Endometrial microvascular endothelial cells (primary cell): ENCODE measurements around the gene OTOG. TPM values are rescaled to one million over a fixed set of nuclear protein-coding genes. Genes with fewer than 3 reads are reported as not detected.
"Not testable (repeated sequence)": the region's sequence is repeated elsewhere in the genome, so short reads cannot be mapped to it uniquely, and the experiment has no call there.

Source experiments
- in situ Hi-C: cut with HindIII; loops from 2 replicates; pipeline ENCODE4 v1.10.0; 2017; ENCODE audit warnings: low sequenced_read_pairs, low pct_unique_long_range_greater_than_20kb; ENCODE audit errors: inconsistent ontology term
- total RNA-seq: library from RNA; depleted of rRNA; stranded (reverse); fragments of >200 nt; gene quantifications from one replicate; pipeline ENCODE4 v1.2.3, GENCODE V29; 2015; ENCODE audit errors: inconsistent ontology term

The OTOG gene
- total RNA-seq, 1 donor from 2014 or later, result not detected

DNA sequence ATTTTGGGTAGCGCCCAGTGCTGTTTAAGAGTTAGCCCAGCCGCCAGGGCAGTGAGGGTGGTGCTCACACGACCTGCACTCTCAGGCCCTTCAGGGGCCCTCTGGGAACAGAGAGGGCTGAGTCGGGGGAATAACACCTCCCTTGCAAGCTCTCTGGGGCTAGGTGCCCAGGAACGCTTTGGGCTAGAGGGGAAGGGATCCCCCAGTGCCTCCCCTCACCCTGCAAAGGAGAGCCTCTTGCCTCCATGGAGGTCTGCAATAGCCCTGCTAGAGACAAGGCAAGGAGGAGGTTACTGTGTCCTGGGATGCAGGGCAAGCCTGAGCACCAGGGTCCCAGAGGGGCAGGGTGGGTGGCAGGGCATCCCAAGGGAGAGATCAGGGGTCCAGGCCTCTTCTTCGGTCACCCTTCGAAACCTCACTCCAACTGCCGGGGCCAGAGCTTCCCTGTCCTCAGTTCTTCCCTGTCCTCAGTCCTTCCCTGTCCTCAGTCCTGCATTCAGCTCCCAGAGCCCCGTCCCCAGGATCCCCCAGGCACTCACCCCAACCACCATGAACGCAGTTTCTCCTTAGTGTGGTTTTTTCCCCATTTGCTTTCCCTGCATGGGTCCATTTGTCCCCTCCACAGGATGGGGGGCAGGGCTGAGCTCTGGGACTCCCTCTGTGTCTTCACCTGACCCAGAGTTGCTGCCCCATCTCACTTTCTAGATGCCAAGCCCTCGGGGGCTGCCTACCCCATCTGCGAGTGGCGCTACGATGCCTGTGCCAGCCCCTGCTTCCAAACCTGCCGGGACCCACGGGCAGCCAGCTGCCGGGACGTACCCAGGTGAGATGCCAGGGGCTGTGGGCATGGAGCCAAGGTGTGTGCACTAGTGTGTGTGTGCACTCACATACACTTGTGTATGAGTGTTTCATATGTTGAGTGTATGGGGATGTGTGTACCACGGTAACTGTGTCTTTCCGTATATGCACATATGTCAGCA lies 60.8 kb downstream of the OTOG start:
- in situ Hi-C loops, result no loop called here

DNA sequence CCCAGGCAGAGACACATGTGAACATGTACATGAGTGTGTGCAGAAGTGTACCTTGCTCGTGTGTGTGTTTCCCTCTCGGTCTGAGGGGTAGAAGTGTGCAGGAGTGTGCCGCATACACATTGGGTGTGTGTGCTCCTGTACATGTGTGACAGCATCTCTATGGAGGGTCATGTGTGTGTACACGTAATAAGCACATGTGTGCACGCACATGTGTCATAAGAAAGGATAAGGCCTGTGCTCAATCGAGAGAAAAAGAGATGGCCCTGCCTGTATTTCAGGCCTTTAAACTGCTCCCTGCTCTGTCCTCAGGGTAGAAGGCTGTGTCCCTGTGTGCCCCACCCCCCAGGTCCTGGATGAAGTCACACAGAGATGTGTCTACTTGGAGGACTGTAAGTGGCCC lies 61.8 kb downstream of the OTOG start:
- in situ Hi-C loops, result no loop called here

DNA sequence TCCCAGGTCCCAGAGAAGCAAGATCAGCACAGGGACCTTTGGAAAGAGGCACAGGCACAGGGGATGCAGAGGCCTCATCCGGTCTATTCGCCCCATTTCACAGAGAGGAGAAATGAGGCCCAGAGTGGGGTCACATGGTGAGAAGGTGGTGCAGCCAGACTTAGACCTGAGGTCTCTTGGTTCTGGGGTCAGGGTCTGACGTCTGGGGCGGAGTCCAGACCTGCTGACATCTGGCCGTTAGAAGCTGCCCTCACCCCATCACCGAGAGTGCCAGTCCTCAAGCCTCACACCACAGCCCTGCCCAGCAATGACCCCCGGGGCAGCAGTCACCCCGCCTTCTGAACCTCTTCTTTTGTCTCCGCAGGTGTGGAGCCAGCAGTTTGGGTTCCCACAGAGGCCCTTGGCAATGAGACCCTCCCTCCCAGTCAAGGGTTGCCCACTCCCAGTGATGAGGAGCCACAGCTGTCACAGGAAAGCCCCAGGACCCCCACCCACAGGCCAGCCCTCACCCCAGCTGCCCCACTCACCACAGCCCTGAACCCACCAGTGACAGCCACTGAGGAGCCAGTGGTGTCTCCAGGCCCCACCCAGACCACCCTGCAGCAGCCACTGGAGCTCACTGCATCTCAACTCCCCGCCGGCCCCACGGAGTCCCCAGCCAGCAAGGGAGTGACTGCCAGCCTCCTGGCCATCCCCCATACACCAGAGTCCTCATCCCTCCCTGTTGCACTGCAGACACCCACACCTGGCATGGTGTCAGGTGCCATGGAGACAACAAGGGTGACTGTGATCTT lies 62.4 kb downstream of the OTOG start:
- in situ Hi-C loops, result no loop called here

DNA sequence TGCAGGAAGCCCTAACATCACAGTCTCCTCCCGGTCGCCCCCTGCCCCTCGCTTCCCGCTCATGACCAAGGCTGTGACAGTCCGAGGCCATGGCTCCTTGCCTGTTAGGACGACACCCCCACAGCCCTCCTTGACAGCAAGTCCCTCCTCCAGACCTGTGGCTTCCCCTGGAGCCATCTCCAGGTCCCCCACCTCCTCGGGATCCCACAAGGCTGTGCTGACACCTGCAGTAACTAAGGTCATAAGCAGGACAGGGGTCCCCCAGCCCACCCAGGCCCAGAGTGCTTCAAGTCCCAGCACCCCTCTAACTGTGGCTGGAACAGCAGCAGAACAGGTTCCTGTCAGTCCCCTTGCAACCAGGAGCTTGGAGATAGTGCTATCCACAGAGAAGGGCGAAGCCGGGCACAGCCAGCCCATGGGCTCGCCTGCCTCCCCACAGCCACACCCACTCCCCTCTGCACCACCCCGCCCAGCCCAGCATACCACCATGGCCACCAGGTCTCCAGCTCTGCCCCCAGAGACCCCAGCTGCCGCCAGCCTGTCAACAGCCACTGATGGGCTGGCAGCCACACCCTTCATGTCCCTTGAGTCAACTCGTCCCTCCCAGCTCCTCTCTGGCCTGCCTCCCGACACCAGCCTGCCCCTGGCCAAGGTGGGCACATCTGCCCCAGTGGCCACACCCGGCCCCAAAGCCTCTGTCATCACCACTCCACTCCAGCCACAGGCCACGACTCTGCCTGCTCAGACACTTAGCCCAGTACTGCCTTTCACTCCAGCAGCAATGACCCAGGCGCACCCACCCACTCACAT lies 63.2 kb downstream of the OTOG start:
- in situ Hi-C loops, result no loop called here

DNA sequence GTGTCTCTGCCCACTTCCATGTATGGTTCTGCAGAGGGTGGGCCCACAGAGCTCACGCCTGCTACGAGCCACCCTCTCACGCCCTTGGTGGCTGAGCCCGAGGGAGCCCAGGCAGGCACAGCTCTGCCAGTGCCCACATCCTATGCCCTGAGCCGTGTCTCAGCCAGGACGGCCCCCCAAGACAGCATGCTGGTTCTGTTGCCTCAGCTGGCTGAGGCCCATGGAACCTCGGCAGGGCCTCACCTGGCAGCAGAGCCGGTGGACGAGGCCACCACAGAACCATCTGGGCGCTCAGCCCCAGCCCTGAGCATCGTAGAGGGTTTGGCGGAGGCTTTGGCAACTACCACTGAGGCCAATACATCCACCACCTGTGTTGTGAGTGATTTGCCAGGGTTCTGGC lies 64.0 kb downstream of the OTOG start:
- in situ Hi-C loops, result no loop called here

DNA sequence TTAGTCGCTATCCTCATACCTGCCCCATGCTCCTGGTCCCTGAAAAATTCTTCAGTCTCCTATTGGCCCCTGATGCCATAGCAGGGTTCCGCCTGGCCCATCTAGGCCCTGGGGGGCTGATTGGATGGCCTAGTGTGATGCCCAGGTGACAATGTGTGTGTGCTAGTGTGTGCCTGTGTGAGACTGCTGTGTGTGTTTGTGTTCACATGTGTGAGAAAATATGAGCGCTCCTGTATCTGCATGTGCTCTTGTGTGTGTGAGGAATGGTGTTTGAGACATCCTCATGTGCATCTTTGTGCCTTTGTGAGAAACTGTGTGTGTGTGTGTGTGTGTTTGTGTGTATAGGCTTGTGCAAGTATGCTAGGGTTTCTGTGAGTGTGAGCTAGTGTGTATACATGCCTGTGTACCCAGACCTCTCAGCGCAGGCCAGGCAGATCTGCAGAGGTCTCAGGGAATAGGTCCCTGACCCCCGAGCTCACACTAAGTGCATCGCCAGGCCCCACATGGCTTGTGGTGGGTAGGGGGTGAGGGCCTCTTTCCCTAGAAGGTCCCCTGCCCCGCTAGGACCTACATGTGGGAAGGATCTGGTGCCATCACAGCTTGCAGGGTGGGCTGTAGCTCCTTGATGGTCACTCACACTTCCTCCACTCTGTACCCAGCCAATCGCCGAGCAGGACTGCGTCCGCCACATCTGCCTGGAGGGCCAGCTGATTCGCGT lies 64.6 kb downstream of the OTOG start:
- in situ Hi-C loops, result no loop called here

DNA sequence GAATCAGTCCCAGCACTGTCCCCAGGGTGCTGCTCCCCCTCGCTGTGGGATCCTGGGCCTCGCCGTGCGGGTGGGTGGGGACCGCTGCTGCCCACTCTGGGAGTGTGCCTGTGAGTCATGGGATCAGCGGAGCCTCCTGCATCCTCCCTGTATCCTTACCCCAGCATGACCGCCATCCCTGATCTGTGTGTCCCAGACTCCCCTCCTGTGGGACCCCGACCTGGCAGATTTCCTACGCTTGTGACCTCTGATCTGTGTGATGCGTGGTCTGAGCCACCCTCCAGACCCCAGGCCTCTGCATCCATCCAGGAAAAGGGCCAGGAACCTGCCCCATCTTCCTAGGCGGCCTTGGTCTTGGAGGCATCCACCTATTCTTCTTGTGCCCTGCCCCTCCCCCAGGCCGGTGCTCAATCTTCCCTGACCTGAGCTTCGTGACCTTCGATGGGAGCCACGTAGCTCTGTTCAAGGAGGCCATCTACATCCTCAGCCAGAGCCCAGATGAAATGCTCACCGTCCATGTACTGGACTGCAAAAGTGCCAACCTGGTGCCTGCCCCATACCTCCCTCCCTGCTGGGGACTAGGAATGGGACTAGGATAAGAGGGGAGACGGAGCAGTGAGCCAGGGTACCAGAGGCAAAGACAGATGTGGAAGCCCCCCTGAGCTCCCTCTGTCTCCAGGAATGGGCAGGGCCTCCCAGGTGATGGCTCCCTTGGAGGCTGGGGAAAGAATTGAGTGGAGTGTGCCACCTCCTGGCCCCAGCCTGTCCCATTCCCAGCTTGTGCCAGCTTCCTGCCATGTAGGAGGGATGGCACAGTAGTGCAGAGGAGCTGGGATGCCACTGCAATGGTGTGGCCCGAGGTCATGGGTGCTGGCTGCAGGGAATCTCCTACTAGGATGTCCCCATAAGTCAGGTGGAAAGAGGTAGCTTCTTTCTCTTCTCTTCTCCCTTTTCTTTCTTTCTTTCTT lies 65.4 kb downstream of the OTOG start:
- in situ Hi-C loops, result no loop called here

DNA sequence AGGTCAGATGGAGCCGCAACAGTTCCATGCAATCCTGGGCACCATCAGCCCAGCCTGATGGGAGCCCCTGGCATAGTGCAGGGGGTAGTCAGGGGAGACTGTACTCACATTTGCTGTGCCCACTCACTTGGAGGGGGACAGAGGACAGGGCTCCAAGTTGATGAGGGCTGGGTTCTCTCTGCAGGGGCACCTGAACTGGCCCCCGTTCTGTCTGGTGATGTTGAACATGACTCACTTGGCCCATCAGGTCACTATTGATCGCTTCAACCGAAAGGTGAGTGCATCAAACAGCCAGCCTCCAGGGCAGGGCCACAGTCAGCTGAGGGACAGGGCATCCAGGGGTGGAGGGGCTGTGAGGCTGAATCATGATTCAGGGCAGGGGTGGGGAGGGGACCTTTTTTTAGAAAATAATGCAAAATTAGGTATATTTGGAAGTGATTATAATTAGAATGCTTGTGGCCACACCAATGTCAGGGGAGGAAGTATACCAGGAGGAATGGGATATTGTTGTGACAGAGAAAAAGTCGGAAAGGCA lies 66.4 kb downstream of the OTOG start:
- in situ Hi-C loops, result no loop called here

DNA sequence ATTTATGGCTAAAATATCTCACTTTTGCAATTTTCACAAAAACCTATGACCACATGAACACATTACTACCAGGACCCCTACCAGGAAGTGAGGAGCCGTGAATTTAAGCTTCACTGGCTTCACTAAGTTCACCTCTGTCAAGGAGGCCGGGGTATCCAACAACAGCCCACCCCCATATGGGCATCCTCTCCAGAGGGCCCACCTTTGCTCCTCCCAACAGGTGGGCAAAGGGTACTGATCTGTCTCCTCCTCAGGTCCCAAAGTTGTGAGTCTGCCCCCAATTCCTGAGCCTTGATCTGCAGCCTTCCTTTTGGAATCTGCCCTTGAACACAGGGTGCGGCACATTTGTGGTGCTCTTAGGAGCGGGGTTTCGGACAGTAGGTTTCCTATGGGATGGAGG lies 66.9 kb downstream of the OTOG start:
- in situ Hi-C loops, result no loop called here

DNA sequence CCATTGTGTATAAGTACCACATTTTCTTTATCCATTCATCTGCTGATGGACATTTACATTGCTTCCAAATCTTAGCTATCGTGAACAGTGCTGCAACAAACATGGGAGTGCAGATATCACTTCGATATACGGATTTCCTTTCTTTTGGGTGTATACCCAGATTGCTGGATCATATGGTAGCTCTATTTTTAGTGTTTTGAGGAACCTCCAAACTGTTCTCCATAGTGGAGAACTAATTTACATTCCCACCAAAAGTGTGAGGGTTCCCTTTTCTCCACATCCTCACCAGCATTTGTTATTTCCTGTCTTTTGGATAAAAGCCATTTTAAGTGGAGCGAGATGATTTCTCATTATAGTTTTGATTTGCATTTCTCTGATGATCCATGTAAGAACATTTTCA lies 75.7 kb downstream of the OTOG start:
- in situ Hi-C loops, result not testable (repeated sequence)

DNA sequence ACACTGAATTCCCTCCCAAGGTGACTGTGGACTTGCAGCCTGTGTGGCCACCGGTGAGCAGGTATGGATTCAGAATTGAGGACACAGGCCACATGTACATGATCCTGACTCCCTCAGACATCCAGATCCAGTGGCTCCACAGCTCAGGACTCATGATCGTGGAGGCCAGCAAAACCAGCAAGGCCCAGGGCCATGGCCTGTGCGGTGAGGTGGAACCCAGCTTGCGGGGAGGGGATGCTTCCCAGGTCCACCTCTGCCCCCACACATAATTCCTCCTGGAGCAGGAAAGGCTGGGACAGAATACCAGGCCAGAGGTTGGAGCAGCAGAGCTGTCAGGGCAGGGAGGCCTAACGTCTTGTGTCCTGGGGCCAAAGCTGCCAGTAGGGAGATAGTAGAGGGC lies 82.1 kb downstream of the OTOG start:
- in situ Hi-C loops, result no loop called here

DNA sequence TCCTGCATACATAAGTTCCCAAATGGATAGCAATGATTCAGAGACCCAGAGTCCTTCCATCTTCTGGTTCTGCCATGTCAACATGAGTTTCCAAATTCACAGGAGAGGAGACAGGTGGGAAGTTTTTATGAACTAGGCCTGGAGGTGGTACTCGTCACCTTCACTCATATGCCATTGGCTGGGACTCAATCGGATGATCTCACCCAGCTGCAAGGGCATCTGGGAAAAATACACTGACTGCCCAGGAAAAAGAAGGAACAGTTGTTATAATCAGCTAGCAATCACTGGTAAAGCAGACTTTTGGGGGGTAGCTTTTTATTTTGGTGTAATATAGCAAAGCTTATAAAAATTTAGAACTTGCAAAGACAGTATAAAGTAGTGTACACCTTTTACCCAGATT lies 83.9 kb downstream of the OTOG start:
- in situ Hi-C loops, result no loop called here

DNA sequence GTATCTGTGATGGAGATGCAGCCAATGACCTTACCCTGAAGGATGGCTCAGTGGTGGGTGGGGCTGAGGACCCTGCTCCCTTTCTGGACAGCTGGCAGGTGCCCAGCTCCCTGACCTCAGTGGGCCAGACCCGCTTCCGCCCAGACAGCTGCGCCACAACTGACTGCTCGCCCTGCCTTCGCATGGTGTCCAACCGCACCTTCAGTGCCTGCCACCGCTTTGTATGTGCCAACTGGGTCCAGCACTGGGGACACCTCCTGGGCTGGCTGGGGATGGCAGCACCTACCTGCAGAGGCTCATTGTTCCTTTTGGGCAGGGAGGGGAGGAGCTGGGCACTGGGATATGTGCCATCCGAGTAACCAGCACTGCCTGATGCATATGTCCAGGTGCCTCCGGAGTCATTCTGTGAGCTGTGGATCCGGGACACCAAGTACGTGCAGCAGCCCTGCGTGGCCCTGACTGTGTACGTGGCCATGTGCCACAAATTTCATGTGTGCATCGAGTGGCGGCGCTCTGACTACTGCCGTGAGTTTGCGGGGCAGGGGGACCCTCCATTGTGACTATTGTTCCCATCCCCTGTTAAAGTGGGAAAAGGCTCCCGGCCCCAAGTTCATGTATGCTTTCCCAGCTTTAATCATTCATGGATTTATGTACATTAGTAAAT lies 84.8 kb downstream of the OTOG start:
- in situ Hi-C loops, result no loop called here

DNA sequence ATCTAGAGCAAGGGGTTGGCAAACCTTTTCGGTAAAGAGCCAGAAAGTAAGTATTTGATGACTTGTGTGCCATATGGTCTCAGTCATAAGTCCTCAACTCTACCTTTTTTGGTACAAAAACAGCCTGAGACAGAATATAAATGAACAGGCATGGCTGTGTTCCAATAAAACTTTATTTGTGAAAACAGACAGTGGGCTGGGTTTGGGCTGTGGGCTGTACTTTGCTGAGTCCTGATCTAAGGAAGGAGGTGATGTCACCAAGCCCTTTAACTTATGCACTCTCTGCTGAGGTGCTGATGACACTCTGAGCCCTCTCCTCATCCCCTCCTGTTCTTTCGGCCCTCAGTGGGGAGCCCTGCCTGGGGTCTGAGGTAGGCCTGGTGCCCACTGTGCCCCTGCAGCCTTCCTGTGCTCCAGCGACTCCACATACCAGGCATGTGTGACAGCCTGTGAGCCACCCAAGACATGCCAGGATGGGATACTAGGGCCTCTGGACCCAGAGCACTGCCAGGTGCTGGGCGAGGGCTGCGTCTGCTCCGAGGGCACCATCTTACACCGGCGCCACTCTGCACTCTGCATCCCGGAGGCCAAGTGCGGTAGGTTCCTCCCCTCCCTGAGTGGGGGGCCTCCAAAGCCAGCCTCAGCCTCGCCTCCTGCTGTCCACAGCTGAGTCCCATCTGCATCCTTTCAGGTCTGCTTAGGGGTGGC lies 86.4 kb downstream of the OTOG start:
- in situ Hi-C loops, result no loop called here

DNA sequence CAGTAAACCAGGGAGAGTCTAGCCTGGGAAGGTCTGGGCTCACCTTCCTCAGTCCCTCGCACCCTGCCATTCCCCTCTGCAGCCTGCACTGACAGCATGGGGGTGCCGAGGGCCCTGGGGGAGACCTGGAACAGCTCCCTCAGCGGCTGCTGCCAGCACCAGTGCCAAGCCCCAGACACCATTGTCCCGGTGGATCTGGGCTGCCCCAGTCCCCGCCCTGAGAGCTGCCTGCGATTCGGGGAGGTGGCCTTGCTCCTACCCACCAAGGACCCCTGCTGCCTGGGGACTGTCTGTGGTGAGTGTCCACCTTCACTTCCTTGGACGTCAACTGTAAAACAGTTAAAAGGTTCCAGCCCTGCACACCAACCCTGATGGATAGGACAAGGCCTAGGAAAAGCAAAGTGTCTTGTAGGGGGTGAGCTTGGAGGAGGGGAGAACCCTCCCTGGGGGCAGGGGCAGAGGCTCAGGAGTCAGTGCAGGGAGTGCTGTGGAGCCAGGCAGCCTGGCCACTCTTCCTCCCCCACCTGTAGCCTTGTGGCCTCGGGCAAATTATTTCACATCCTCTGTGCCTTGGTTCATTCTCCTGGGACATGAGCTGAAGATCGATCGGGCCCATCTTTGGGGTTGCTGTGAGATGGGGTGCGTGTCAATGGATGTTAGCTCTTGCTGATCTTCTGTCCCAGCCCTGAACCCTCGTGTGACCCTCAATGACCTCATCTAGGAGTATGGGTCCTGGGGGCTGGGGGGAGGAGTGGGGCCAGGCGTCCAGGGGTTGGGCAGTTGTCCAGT lies 87.1 kb downstream of the OTOG start:
- in situ Hi-C loops, result no loop called here
